Suprapubic skin (tissue), 4 donors: ENCODE data around the gene FLRT2.

Source experiments
- EP300 ChIP-seq: sonication (generic); formaldehyde crosslinking; IDR thresholded peaks from one replicate; pipeline ENCODE4 v1.6.1; 2017; ENCODE audit warnings: antibody characterized with exemption
- POLR2A ChIP-seq, 2 donors: fragments of 450-650 bp; IDR thresholded peaks; one replicate each; pipeline ENCODE4 v1.6.1; 2017; ENCODE audit warnings: antibody characterized with exemption in 2 of 2, mild to moderate bottlenecking in 2 of 2, moderate library complexity in 2 of 2
- POLR2AphosphoS5 ChIP-seq, 3 donors: sonication (generic); formaldehyde crosslinking; IDR thresholded peaks; one replicate each; pipeline ENCODE4 v1.6.1; 2017; ENCODE audit warnings: antibody characterized with exemption in 3 of 3
- TF ChIP-seq, protein P1 (sequence below), 2 donors: fragments of 200-600 bp in 1 of 2; fragments of 450-650 bp in 1 of 2; sonication (generic) in 1 of 2; IDR thresholded peaks; one replicate each; pipeline ENCODE4 v1.5.1; 2016 to 2019; ENCODE audit warnings: antibody characterized with exemption in 2 of 2, mild to moderate bottlenecking in 1 of 2, moderate library complexity in 1 of 2

DNA sequence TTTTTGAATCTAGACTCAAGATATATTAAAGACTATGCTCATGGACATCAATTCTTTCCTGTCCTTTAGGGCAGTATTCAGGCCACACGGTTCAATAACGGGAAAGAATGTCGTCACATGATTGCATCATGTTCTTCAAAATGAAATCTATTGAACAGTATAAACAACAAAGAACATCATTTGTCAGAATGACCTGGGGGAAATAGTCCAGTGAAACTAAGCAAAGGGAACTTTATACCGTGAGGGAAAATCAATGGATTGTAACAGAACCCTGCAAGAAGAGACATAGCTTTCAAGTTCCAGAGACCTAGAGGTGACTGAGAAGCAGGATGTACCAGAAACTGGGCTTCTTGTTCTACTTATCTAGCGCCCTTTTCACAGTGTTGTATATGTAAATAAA is 32.7 kb downstream of the FLRT2 start:
- TF ChIP-seq POLR2A (IDR thresholded peaks at IDR 0.05) = no peak
- TF ChIP-seq, protein P1, sequence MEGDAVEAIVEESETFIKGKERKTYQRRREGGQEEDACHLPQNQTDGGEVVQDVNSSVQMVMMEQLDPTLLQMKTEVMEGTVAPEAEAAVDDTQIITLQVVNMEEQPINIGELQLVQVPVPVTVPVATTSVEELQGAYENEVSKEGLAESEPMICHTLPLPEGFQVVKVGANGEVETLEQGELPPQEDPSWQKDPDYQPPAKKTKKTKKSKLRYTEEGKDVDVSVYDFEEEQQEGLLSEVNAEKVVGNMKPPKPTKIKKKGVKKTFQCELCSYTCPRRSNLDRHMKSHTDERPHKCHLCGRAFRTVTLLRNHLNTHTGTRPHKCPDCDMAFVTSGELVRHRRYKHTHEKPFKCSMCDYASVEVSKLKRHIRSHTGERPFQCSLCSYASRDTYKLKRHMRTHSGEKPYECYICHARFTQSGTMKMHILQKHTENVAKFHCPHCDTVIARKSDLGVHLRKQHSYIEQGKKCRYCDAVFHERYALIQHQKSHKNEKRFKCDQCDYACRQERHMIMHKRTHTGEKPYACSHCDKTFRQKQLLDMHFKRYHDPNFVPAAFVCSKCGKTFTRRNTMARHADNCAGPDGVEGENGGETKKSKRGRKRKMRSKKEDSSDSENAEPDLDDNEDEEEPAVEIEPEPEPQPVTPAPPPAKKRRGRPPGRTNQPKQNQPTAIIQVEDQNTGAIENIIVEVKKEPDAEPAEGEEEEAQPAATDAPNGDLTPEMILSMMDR (IDR thresholded peaks at IDR 0.05) = no peak
- TF ChIP-seq EP300 = no peak
- no peak for TF ChIP-seq POLR2AphosphoS5 (IDR thresholded peaks at IDR 0.05)
